RKO (cell line): ENCODE results near the gene FCN1.
"Not testable (repeated sequence)": the region's sequence is repeated elsewhere in the genome, so short reads cannot be mapped to it uniquely, and the experiment has no call there.

ENCODE experiments used
- DNase-seq: peaks from one replicate; pipeline ENCODE4 v3.0.0-alpha.2; 2016; ENCODE audit warnings: low spot score

The FCN1 gene

DNA sequence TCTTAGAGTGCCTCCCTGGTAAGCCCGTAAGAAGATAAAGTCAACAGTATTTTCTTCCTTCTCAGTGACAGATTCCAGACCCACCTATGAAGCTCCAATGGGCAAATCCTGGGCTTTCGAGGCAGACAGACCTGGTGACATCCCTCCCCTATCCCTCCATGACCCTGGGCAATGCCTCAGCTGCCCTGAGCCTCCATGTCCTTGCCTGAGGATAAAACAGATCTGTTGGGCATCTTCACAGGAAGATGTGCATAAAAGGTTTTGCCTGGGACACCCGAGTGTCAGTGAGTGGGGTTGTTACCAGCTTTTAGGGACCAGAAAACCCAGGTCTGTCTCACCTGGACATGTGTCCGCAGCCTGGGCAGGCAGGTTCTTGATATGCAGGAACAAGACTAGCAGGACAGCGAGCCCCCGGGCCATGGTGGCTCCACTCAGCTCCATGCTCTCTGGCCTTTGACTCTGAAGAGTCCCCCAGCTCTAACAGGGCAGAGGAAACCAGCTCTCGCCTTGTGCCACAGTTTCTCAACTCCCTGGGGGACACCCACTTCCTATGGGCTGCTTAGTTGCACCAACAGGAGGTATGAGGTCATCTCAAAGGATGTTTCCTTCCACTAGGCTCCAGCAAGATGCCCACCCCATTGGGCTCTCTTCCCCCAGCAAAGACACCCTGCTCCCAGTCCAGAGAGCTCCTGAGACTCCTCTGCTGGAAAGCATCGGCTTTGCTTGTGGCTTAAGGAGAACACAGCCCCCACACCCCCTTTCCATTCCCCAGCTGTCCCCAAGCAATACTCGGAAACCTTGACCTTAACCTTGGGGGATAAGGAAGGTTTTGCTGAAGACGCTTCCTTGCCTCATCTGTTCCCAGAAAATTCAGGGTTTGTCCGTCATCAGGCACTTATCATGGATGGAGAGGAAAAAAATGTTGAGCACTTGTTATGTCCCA, at the start of gene FCN1:
FCN1 (minus strand) TSS at position 482 of the 943 bp plus-strand sequence; CDS start at position 441, 41 bp downstream.
- DNase-seq = no peak

DNA sequence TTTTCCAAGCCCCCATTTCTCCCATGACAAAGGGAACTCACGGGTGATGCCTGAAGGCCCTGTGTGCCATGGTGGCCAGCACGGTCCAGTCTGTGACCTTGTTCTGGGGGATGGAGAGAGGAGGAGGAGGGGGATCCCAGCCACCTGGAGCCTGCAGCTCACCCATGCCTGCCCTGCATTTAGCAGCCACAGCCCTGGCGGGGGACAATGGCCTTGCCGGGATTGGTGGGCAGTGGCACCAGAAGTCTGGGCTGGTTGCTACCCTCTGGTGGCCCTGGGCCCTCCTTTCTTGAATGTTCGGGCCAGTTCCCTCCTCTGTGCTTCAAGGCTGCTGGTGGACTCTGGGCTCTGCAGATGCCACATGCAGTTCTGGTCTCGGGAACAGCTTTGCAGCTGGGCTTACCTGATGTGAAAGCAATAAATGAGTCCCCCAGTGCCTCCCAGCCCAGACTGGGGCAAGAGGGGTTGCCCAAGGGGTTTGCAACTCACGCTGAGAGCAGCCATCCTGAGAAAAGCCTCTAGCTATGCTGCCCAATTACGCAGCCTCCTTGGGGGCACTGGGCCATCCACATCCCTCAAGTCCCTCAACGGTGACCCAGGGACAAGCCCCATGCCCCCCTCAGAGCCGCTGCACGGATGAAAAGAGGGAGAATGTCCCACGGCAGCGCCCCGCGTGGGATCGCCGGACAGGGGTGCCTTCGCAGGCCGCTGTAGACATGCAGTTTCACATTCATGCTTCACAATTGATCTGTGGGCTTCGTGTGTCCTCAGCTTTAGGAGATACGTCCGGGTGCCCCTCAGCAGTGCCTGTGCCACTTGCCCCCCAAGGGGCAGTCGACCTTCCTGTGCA, 49.2 kb upstream of the FCN1 start:
- DNase-seq = no peak

DNA sequence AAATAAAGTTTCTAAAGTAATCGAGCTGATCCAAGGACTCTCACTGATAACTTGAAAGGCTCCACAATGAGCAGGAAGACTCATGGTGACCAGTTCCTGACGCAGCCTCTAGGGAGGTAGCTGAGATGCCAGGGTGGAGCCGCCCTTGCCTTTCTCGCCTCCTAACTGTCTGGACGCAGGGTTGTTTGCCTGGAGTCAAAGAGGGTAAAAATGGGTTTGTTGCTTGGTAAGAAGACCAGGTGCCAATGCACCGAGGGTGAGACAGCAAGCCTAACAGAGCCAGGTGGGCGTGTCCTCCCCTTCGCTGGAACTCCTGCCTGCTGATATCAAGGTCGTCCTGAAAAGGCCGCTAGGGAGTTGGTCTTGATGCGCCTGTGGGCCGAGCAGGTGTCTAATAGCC, 48.6 kb upstream of the FCN1 start:
- DNase-seq = no peak

- DNase-seq = no peak
Measured at GRCh38 chr9:134965851-134966250, 48.1 kb upstream of the FCN1 start.

DNA sequence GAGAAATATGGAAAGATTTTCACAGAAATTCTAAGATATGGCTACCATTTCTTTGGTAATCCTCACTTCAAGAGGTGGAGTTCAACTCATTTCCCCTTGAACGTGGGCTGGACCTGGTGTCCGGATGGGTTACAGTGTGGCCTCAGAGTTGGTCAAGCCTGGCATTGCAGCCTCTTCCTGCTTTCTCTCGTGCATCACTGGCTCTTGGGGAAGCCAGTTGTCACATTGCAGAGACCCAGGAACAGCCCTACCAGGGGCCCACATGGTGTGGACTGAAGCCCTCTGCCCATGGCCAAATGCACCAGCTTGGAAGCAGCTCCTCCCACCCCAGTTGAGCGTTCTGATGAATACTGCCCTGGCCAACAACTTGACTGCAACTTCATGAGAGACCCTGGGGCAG, 47.7 kb upstream of the FCN1 start:
- no peak for DNase-seq

- no peak for DNase-seq
Measured at GRCh38 chr9:134964271-134965055, 46.8 kb upstream of the FCN1 start.

DNA sequence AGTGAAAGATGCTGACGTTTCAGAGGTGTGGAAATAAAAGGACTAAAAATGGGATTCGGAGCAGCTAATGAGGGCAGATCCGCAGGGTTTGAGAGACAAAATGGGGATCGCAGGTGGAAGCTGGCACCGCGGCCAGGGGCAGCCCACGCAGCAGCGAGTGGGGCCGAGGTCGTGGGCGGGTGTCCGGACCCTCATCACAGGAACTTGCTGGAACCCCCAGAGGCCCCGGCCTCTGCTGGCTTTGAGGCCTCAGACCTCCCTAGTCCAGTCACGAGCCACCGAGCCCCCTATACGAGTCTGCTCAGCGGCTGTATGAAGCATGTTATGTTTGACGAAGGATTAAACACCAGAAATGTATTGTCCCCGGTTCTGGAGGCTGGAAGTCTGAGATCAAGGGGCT, 45.8 kb upstream of the FCN1 start:
- DNase-seq = no peak

GRCh38 chr9:134962973-134963364, 45.3 kb upstream of the FCN1 start:
- DNase-seq = no peak

GRCh38 chr9:134962065-134962972, 44.6 kb upstream of the FCN1 start:
- no peak for DNase-seq

- no peak for DNase-seq
Measured at GRCh38 chr9:134961331-134962064, 43.8 kb upstream of the FCN1 start.

DNA sequence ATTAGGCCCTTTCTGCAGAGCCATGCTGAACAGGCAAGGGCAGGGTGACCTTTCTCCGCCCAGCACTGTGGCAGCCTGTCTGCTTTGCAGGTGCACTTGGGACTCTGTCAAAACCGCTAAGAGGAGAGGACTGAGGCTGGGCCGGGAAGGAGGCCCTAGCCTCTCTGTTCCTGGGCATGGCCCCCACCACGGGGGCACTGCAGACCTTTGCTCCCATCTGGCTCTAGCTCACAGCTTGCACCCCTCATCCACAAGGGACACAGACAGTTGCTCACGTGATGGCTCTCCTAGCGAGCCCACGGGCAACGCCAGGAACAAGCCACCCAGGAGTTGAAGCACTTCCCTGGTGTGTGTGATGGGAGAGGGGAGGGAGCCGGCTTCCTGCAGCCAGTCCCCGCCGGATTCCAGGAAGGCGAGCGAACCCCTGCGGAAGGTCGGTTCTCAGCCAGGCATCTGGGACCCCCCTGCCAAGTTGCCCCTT, 43.0 kb upstream of the FCN1 start:
- no peak for DNase-seq

DNA sequence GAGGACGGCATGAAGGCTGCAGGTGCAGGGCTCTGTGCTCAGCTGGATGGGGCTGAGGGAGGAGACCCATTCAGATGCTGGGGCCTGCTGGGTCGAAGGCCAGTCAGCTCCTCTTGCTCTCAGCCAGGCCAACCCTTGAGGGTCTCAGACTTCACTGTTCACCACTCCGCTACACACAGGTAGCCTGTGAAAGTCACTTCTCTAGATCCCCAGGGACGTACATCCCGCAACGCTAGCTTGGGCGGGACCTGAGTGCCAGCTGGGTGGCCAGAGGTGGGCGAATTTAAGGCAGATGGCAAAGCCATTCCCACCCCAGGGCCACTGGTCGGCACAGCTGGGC, 42.2 kb upstream of the FCN1 start:
- no peak for DNase-seq

- no peak for DNase-seq
Measured at GRCh38 chr9:134959126-134959970, 41.6 kb upstream of the FCN1 start.

DNA sequence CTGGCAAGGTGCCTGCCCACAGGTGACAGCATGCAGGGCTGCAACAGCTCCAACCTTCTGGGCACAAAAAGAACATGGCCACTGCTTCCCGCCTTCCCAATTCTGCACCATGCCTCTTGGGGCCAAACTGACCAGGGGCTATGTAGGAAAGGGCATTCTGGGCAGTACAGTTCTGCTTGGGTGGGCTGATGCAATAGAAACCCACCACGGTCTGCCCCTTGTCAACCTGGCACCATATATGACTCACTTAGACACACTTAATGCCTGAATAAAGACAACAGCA, 40.2 kb upstream of the FCN1 start:
- no peak for DNase-seq

DNA sequence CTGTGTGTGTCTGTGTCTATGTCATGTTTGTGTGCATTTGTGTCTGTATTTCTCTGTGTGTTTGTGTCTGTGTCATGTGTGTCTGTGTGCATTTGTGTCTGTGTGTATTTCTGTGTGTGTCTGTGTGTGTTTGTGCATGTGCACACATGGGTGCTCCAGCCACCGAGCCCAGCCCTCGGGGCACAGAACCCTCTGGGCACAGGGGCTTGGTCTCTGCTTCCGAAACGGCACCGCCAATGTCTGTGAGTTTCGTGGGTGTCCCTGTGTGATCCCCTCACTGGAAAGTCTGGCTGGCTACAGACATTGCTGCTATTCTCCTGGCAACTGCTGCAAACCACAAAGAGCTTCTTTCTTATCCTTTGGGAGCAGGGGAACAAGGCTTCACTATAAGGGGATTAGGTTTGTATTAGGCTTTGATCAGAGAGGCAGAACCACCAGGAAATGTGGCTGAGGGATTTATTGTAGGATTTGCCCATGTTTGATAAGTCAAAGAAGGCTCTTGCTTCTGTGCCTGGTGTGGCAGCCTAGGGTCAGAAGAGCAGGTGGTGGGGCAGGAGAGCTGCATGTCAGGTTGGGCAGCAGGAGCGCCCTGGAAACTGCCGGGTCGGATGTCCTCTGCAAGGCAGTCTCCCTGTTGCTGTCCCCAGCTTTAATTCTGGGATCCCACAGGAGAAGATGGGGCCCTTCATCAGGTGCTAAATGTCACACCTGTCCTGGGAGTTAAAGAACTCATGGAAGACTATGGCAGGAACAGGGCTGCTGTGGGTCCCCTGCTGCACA, 39.6 kb upstream of the FCN1 start:
- DNase-seq = no peak

DNA sequence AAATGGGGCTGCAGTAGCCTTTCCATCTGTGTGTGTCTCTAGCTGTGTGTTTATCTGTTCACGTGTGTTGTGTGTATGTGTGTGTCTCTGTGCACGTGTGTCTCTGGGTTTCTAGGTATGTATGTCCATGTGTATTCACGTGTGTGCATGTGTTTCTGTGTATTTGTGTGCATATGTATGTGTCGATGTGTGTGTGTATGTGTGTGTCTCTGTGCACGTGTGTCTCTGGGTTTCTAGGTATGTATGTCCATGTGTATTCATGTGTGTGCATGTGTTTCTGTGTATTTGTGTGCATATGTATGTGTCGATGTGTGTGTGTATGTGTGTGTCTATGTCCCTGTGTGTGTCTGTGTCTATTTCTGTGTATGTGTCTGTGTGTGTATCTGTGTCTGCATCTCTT, 38.7 kb upstream of the FCN1 start:
- DNase-seq = not testable (repeated sequence)

DNA sequence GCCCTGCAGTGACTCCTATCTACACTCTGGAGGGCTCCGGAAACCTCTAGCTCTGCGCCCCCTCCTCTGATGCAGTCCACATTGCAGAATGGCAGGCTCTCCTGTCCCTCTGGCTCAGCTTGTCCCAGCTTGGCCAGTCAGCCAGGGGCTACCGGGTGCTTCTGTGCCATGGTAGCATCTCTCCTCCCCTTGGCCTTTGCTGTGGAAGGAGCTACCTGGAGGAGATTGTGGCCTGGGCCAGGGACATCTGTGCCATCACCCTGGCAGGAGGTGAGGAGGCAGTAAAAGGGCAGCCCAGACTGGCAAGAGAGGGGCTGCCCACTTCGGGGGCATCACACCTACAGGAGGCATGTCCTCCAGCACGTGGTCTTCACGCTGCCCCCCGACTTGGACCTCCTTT, 38.1 kb upstream of the FCN1 start:
- no peak for DNase-seq

DNA sequence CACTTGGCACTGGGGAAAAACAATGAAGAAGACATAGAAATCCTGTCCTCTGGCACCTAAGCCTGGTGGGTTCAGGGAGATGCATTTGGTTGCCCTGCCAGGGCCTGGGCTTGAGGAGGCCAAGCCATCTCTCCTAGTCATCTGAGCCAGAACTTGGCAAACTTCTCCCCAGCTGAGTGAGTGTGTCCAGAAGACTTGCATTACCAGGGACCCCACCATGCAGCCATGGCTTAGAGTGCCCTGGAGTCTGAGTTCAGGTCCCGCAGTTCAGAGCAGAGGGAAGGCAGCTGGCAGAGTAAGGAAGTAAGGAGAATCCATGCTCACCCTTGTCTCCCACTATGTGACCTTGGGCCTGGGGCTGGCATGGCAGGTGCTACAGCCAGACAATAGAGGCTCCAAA, 37.4 kb upstream of the FCN1 start:
- DNase-seq = no peak

- no peak for DNase-seq
Measured at GRCh38 chr9:134951994-134952393, 34.3 kb upstream of the FCN1 start.
